NK-92 (cell line): Measurements from ENCODE around the gene SRRM5.

ENCODE experiments used
- DNase-seq: peaks from one replicate; lab custom pipeline; 2025; ENCODE audit not compliant: unreplicated experiment; lab: John Stamatoyannopoulos, UW

Gene SRRM5

DNA sequence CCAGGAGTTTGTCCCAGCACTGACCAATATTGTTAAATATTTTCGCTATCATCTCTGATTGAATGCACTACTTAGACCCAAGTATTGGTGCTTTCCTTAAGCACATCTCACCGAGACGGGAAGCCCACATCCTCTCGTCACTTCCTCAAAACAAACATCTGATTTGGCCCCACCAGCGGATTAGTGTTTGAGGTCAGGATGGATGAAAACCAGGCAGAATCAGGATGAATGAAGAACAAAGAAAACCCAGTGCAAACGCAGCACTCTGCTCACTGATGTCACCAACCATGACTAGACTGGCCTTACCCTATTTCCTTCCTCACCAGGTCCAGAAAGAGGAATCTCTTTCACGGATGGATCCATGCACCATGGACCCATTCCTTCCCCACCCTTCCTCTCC is 52.1 kb downstream of the SRRM5 start:
- DNase-seq, result no peak
